Thyroid gland (tissue), 4 donors: ENCODE measurements around the gene MPP3.

Source experiments
- POLR2A ChIP-seq, 2 donors: fragments of 450-650 bp; IDR thresholded peaks; one replicate each; pipeline ENCODE4 v1.6.1; 2017; ENCODE audit warnings: antibody characterized with exemption in 2 of 2, mild to moderate bottlenecking in 2 of 2, moderate library complexity in 1 of 2
- TF ChIP-seq, protein P1 (sequence below), 6 experiments: fragments of 200-600 bp in 3 of 6; fragments of 450-650 bp in 3 of 6; sonication (generic) in 3 of 6; IDR thresholded peaks; one replicate each; pipeline ENCODE4 v1.5.1; 2016 to 2019; ENCODE audit warnings: antibody characterized with exemption in 6 of 6, mild to moderate bottlenecking in 2 of 6, inconsistent platforms in 1 of 6, moderate library complexity in 1 of 6

DNA sequence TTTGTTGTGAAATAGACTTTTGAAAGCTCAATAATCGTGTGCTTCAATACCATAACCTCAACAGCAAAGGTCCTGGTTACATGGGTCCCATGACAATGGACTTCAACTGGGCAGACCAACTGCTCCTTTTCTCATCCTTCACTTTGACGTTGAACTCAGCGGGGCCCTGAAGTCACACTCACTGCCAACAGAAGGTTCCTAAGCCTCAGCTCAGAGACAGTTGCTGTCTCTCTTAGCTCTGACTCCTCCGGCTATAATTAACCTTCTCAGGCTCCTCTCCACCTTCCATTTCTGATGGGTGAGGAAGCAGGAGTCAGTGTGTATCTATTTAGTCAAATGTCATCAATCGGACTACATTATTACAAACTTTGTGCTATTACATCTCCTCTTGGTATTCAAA lies 23.8 kb downstream of the MPP3 start:
- no peak for TF ChIP-seq POLR2A (IDR thresholded peaks at IDR 0.05)
- TF ChIP-seq, protein P1, sequence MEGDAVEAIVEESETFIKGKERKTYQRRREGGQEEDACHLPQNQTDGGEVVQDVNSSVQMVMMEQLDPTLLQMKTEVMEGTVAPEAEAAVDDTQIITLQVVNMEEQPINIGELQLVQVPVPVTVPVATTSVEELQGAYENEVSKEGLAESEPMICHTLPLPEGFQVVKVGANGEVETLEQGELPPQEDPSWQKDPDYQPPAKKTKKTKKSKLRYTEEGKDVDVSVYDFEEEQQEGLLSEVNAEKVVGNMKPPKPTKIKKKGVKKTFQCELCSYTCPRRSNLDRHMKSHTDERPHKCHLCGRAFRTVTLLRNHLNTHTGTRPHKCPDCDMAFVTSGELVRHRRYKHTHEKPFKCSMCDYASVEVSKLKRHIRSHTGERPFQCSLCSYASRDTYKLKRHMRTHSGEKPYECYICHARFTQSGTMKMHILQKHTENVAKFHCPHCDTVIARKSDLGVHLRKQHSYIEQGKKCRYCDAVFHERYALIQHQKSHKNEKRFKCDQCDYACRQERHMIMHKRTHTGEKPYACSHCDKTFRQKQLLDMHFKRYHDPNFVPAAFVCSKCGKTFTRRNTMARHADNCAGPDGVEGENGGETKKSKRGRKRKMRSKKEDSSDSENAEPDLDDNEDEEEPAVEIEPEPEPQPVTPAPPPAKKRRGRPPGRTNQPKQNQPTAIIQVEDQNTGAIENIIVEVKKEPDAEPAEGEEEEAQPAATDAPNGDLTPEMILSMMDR (IDR thresholded peaks at IDR 0.05), result no peak
